ENCODE results near the gene RIPPLY3.
A peak's percentile ranks its signal among the peaks of the same experiment; 100 is the strongest.

The RIPPLY3 gene

GRCh38 chr21:36966821-36967768, 39.4 kb upstream of the RIPPLY3 start (continued):
- TF ChIP-seq TSHZ1 (tag by site-specific recombination; IDR thresholded peaks at IDR 0.05; ENCODE audit: borderline replicate concordance) (no peak), HOXA7 (CRISPR knock-in tag; IDR thresholded peaks at IDR 0.05; ENCODE audit: borderline replicate concordance) (no peak), KLF1 (tag by site-specific recombination; IDR thresholded peaks at IDR 0.05) (peak; percentile 55), SP7 (tag by site-specific recombination; IDR thresholded peaks at IDR 0.05) (0 out of 2 replicates have a peak, but pooled peaks have one; percentile 13), ATF2 (tag by site-specific recombination; IDR thresholded peaks at IDR 0.05; ENCODE audit: low read depth) (no peak), ZNF214 (tag by site-specific recombination; IDR thresholded peaks at IDR 0.05; ENCODE audit: borderline replicate concordance) (no peak), YY2 (tag by site-specific recombination; IDR thresholded peaks at IDR 0.05) (no peak), SCRT2 (tag by site-specific recombination; IDR thresholded peaks at IDR 0.05) (peak; percentile 35; the same call in 1 of the 2 replicates), ZEB2 (tag by site-specific recombination; IDR thresholded peaks at IDR 0.05) (no peak), ZBTB17 (tag by site-specific recombination; IDR thresholded peaks at IDR 0.05) (peak; percentile 45; the same call in 1 of the 2 replicates), ZNF202 (tag by site-specific recombination; IDR thresholded peaks at IDR 0.05; ENCODE audit: borderline replicate concordance) (no peak), ZNF423 (tag by site-specific recombination; IDR thresholded peaks at IDR 0.05) (no peak), HOXD13 (CRISPR knock-in tag; IDR thresholded peaks at IDR 0.05; ENCODE audit: borderline replicate concordance) (no peak), IKZF3 (tag by site-specific recombination; IDR thresholded peaks at IDR 0.05) (0 out of 2 replicates have a peak, but pooled peaks have one; percentile 24), ZIC2 (tag by site-specific recombination; IDR thresholded peaks at IDR 0.05) (peak; percentile 94), ZFHX2 (tag by site-specific recombination; conservative IDR thresholded peaks at IDR 0.05) (peak; percentile 80)

DNA sequence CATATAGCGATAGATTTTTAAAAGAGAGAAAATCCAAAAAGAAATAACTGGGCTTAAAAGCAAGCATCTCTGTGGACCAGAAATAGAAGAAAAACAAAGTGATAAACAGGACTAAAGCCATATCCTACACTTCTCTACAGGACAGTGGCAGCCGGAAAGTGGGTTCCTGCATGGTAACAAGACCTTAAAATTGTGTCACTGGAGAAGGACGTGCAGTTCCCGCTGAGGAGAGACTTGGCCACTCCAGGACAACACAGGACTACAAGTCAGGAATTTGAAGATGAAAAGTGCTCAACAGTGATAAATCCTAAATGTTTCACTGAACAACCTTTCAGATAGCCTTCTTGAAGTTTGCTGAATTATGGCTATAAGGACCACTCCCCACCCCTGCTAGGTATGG, 38.1 kb upstream of the RIPPLY3 start:
- H3K27ac ChIP-seq (ENCODE audit: extremely low read depth, low read depth, low read length): no peak overlapping the region
- H3K36me3 ChIP-seq (ENCODE audit: control insufficient read depth in 2 of 2, insufficient read depth in 1 of 2, low read length in 2 of 2): no peaks in the 10 kb centered on the region
- TF ChIP-seq GLI4 (tag by site-specific recombination; IDR thresholded peaks at IDR 0.05): no peak
- TF ChIP-seq PRDM1 (tag by site-specific recombination; IDR thresholded peaks at IDR 0.05): no peak
- no peak for TF ChIP-seq ATF2 (tag by site-specific recombination; IDR thresholded peaks at IDR 0.05; ENCODE audit: low read depth)
- no peak for TF ChIP-seq ZNF157 (tag by site-specific recombination; IDR thresholded peaks at IDR 0.05)
- TF ChIP-seq OVOL3 (tag by site-specific recombination; IDR thresholded peaks at IDR 0.05): no peak
- H3K4me1 ChIP-seq (ENCODE audit: control insufficient read depth, insufficient read depth, low read length): peaks cover 8% of the 10 kb centered on the region; the same call in 1 of the 2 replicates
- ChIA-PET CTCF (interaction anchor here (1.0 to 5.2 kb wide), 3 partner anchors 8 to 42 kb away, joined by 3 to 48 read pairs (median 3); no protein-coding TSS in a partner anchor), POLR2A (no interaction called here)
- H3K9me3 ChIP-seq (ENCODE audit: control insufficient read depth, insufficient read depth, low read depth, low read length): no peaks in the 10 kb centered on the region
- no peak overlapping the region for H3K4me3 ChIP-seq (ENCODE audit: low read depth, low read length)

Data from HEK293 (cell line).